HG03469 (cell line): Measurements from ENCODE around the gene EIF3L.

ENCODE experiments used
- ATAC-seq: cut with Tn5 transposase; IDR thresholded peaks from one replicate; pipeline ENCODE4 v1.9.1; 2021; ENCODE audit warnings: mild to moderate bottlenecking, moderate library complexity, moderate number of reproducible peaks; ENCODE audit not compliant: unreplicated experiment

EIF3L gene

DNA sequence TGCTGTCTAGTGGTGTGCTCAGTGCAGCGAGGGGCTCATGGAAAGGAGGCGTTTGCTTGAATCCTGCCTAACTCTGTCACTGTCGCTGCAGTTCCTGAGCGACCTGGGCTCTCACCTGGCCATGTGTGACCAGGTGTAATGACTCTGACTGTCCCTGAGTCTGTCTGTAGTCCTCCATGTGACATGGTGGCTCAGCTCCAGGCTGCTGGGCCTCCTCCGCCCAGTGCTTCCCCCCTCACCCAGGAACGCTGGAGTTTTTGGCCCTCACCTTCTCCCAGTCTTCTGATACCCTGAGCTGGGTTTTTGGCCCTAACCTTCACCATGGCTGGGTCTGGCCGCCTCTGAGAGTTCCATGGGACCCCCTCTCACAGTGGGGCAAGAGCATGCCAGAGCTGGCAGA, 77.1 kb downstream of the EIF3L start:
- ATAC-seq, result no peak

DNA sequence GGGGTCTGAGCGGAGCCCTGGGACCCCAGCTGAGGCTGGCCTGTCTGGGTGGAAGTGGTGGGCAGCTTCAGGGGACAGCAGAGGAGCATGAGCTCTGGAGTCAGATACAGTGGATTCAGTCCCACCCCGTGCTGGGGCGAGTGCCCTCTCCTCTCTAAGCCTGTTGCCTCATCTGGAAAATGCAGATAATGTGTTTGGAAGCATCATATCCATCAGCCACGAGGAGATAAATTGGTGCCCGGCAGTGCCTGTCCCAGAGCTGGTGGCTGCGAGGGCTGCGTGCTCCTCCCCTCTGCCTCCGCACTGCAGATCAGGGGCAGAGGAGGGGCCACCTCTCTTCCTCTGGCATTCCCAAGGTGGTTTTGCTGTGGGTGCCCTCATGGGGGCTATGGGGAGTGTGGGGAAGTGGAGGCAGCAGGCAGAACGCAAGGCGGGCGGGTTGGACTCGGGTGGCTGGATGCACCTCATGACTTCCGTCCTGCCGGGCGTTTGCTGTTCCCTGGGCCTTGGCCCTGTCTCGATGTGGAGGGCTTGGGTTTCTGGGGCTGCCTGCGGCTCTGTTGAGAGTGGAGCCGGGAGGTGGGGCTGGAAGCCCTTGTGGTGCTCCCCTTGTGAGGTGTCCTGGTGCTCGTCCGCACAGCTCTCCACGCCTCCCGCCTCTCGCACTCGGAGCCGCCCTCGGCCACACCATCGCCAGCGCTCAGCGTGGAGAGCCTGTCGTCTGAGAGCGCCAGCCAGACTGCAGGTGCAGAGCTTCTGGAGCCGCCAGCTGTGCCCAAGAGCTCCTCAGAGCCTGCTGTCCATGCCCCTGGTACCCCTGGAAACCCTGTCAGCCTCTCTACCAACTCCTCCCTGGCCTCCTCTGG, 77.8 kb downstream of the EIF3L start:
- ATAC-seq, result no peak

DNA sequence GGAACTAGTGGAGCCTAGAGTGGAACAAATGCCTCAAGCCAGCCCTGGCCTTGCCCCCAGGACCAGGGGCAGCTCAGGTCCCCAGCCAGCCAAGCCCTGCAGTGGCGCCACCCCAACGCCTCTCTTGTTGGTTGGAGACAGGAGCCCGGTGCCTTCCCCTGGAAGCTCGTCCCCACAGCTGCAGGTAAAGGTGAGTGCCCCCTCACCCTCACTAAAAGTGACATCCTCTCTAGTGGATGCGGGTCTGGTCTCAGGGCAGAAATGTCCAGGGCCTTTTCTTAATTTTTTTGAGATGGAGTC, 78.4 kb downstream of the EIF3L start:
- no peak for ATAC-seq

DNA sequence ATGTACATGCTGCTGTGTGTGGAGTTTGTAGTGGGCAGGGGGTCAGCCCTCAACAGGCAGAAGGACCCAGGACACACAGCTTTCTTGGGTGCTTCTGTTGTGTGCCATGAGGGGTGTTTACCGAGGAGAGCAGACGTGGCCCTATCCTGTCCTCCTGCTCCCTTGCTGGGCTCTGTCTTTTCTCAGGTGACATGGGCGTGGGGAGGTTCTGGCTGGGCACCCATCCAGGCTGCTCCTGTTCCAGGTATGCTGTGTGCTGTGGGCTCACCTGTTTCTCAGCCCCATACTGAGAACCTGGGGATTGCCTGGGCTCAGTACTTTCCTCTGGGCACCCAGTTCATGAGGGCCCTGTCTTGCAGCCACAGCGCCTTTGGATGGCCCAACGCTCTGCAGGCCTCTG, 80.2 kb downstream of the EIF3L start:
- ATAC-seq, result no peak

DNA sequence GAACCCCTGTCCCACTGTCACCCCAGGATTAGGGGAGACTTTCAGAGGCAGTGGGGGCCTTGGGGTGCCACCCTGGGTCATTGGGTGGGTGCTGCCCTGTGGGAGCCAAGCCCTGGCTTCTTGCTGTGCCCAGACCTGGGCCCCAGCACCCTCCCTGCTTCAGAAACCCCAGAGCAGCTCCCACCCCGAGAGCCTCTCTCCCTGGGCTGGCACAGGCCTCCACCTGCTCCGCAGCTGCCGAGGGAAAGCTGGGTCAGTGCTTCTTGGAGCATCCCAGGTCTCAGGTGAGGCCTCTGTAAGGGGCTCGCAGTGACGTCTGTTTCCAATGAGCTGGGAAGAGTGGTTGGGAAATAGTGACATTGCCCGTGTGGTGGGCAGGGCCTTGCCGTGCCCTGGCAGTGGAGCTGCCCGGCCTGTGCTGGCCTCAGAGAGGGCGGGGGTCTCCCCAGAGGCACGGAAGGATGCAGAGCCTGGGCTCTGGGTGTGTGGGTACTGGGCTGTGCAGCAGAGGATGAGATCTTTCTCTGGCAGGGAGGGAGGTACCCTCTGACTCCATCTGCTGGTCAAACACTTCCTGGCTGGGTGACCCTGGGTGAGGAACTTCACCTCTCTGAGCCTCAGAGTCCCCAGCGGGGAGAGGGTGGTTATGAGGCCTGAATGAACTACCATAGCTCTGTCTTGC, 81.2 kb downstream of the EIF3L start:
- no peak for ATAC-seq

DNA sequence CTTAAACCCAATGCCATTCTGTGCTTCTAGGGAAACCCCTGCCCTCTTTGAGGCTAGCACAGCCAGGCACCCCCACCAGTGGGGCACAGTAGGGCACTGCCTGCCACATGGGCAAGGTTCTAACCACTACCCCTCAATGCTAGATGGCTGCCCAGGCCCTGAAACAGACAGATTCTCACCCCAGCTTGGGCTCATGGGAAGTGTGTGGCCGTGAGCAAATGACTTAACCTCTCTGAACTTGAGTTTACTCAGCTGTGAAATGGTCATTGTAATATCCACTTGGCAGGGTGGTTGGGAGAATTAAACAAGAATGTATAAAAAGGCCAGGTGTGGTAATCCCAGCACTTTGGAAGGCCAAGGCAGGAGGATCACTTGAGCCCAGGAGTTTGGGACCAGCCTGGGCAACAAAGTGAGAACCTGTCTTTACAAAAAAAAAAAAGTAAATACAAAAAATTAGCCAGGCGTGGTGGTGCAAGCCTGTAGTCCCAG, 81.8 kb downstream of the EIF3L start:
- no peak for ATAC-seq

DNA sequence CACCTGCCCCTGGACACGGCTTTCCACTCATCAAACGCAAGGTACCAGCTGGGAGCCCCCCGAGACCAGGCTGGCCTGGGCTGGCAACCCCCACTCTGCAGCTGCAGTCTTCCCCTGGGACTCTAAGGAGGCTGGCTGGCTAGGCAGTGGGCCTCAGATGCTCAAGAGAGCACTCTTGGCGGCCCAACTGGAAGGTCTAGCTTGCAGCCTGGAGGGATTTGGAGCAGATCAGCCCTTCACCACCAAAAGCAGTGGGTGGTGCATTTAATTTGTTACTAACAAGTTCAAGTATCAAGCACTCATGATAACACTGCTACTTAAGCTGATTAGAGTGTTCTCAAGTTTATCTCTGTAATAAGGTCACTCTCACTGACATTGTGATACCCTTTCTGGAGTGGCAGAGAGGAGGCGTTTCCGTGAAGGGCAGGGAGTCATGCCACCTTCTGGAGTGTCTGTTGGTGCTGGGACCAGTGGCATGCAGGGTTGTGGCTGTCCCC, 82.7 kb downstream of the EIF3L start:
- ATAC-seq, result no peak

DNA sequence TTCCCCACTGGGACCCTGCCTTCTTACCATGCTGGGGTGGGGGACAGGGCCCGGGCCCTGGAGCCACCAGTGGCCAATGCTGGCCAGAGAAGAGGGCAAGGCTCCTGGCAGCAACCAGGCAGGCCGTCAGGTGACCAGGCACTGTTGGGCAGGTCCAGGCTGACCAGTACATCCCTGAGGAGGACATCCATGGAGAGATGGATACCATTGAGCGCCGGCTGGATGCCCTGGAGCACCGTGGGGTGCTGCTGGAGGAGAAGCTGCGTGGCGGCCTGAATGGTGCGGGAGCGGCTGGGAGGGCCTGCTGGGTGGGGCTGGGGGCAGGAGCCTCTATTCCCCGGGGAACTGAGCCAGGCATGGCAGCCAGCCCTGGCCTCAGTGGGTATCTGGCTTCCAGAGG, 83.2 kb downstream of the EIF3L start:
- ATAC-seq, result no peak

DNA sequence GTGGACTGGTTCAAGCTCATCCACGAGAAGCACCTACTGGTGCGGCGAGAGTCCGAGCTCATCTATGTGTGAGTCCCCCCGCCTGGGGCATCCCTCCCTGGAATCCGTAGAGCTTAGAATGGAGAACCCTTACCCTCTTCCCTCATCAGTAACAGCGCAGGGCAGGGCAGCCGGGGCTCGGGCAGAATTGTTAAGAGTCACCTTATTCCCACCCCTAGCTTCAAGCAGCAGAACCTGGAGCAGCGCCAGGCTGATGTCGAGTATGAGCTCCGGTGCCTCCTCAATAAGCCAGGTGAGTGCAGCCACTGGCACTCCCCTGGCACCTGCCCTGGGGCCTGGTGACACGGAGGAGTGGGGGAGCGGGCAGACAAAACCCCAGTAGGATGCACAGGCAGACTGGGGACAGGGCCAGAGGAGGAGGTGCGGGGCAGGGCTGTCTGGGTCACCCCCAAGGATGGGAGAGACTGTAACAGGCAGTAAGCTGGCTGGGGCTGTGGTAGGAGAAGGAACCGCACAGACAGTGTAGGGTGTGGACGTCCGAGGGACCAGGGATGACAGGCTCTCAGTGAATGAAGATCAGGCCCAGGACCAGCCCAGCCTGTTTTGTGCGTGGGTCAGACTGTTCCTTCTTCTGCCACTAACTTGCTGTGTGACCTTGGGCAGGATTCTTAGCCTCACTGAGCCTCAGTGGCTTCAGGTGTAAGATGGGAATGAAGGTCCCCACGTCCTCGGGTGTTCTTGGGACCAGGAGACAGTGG, 83.8 kb downstream of the EIF3L start:
- no peak for ATAC-seq

DNA sequence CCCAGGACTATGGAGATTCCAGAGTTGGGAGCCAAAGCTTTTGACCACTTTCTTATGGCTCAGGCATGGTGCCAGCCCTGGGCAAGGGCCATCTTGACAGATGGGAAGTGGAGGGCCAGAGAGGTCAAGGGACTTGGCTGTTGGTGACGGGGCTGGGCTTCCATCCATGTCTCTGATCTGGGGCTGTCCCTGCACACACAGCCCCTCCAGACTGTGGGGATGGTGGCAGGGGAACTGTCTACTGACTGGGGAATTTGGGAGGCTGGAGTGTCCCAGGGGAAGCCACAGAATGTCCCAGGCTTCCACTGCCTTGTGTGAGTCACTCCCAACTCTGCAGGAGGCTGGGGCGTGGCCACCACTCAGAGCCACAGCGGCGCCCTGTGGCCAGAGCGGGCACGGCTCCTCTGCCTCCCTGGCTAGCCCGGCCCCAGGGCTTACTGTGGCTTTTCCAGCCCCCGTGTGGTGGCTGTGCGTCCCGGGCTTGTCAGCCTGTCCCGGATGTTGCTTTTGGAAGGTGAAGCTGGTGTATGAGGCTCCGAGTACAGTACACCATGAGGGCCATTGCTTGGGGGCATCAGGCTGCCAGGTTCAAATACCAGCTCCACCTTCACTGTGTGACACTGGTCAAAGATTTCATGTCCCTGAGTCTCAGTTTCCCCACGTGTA, 84.6 kb downstream of the EIF3L start:
- peak; percentile 70 for ATAC-seq
